ENCODE data around the gene ZFAND6. TPM values are rescaled to one million over a fixed set of nuclear protein-coding genes. Genes with fewer than 3 reads are reported as not detected.

The ZFAND6 gene
- total RNA-seq, 1 donor from 2014 or later: 46.8 TPM

DNA sequence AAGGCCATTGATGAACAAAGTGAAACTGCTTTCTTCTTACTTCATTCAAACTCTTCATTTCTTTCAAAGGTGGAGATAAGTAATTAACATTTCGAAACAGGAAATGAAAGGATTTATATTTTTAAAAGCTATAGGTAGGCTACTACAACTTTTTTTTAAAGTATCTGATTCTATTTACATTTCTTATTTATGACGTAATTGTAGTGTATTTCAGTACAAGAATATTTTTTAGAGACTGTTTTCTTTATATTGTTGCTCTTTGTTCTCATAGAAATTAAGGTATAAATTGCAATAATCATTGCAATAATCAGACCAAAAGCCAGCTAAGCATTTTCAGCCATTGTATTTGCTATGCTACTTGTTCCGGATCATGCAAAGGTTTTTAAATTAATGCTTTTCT lies 13.7 kb downstream of the ZFAND6 start:
- no peaks in the 10 kb centered on the region for H3K9me3 Mint-ChIP-seq (ENCODE audit: low read depth)
- H3K36me3 Mint-ChIP-seq (ENCODE audit: low read depth): no peaks in the 10 kb centered on the region
- H3K4me1 Mint-ChIP-seq (ENCODE audit: low read depth): peaks cover 75% of the 10 kb centered on the region
- TF ChIP-seq CTCF (IDR thresholded peaks at IDR 0.05): no peak
- H3K27me3 Mint-ChIP-seq (ENCODE audit: low read depth): no peaks in the 10 kb centered on the region
- H3K4me3 Mint-ChIP-seq (ENCODE audit: unreplicated experiment): peak overlapping the region; percentile 88
- no peak overlapping the region for H3K27ac Mint-ChIP-seq (ENCODE audit: unreplicated experiment)
- DNase-seq (ENCODE audit: low spot score): no peak

- no peak for DNase-seq (ENCODE audit: low spot score)
- Mint-ChIP-seq H3K27ac (ENCODE audit: unreplicated experiment) (peak overlapping the region; percentile 75), H3K4me3 (ENCODE audit: unreplicated experiment) (no peak overlapping the region), H3K9me3 (ENCODE audit: low read depth) (no peaks in the 10 kb centered on the region), H3K36me3 (ENCODE audit: low read depth) (peaks cover 3% of the 10 kb centered on the region), H3K27me3 (ENCODE audit: low read depth) (no peaks in the 10 kb centered on the region), H3K4me1 (ENCODE audit: low read depth) (peaks cover 60% of the 10 kb centered on the region)
- TF ChIP-seq CTCF (IDR thresholded peaks at IDR 0.05): no peak
Measured at GRCh38 chr15:80076321-80077318, 17.1 kb downstream of the ZFAND6 start.

- Mint-ChIP-seq H3K36me3 (ENCODE audit: low read depth) (peaks cover 3% of the 10 kb centered on the region), H3K4me1 (ENCODE audit: low read depth) (peaks cover 18% of the 10 kb centered on the region), H3K27me3 (ENCODE audit: low read depth) (no peaks in the 10 kb centered on the region), H3K9me3 (ENCODE audit: low read depth) (no peaks in the 10 kb centered on the region), H3K4me3 (ENCODE audit: unreplicated experiment) (no peak overlapping the region), H3K27ac (ENCODE audit: unreplicated experiment) (no peak overlapping the region)
- TF ChIP-seq CTCF (IDR thresholded peaks at IDR 0.05): no peak
- DNase-seq (ENCODE audit: low spot score): no peak
Measured at GRCh38 chr15:80081390-80081789, 21.9 kb downstream of the ZFAND6 start.

- Mint-ChIP-seq H3K27ac (ENCODE audit: unreplicated experiment) (no peak overlapping the region), H3K4me1 (ENCODE audit: low read depth) (peaks cover 14% of the 10 kb centered on the region), H3K36me3 (ENCODE audit: low read depth) (peaks cover 2% of the 10 kb centered on the region), H3K9me3 (ENCODE audit: low read depth) (no peaks in the 10 kb centered on the region), H3K27me3 (ENCODE audit: low read depth) (no peaks in the 10 kb centered on the region), H3K4me3 (ENCODE audit: unreplicated experiment) (no peak overlapping the region)
- DNase-seq (ENCODE audit: low spot score): no peak
- TF ChIP-seq CTCF (IDR thresholded peaks at IDR 0.05): peak; percentile 54
Measured at GRCh38 chr15:80087104-80087503, 27.6 kb downstream of the ZFAND6 start.

DNA sequence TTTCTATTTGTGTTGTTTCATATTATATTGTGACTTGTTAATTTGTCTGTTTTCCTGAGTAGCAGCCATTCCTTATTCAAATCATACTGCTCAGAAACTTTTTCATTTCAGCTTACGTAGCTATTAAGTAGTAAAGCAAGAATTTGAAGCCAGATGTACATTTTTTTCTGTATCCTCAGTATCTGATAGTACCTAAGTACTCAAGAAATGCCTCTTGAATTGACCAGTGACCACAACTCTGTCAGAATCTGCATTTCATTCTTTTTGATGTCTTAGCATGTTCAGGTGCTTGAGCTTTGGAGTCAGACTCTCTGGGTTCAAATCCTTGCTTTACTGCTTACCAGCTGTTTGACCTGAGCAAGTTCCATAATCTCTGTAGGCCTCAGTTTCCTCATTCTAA lies 30.6 kb downstream of the ZFAND6 start:
- Mint-ChIP-seq H3K9me3 (ENCODE audit: low read depth) (no peaks in the 10 kb centered on the region), H3K27ac (ENCODE audit: unreplicated experiment) (no peak overlapping the region), H3K4me3 (ENCODE audit: unreplicated experiment) (no peak overlapping the region), H3K4me1 (ENCODE audit: low read depth) (peaks cover 22% of the 10 kb centered on the region), H3K36me3 (ENCODE audit: low read depth) (peaks cover 2% of the 10 kb centered on the region), H3K27me3 (ENCODE audit: low read depth) (no peaks in the 10 kb centered on the region)
- no peak for TF ChIP-seq CTCF (IDR thresholded peaks at IDR 0.05)
- DNase-seq (ENCODE audit: low spot score): no peak
